GM19193 (cell line): Measurements from ENCODE around the gene COL20A1.

Experiments used
- POLR2A ChIP-seq: IDR thresholded peaks from 4 replicates; pipeline ENCODE4 v1.6.1; 2011; ENCODE audit not compliant: insufficient read depth, insufficient read length; ENCODE audit errors: extremely low read depth

COL20A1 gene

DNA sequence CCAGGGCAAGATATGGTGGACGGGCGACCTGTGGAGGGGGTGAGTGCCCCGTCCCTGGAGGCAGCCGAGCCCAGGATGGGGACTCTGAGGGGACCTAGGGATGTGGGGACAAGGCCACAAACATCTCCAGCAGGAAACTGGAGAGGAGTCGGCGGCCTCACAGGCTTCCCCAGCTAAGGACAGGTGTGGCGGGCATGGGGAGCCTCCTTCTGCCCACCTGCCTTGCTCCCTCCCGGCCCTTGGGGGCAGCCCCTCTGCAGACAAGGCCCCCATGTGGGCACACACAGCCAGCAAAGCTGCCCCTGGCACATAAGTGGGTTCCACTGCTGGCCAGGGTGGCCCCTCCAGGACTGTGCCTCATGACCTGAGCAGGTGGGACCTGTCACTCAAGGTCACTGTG, 63.5 kb downstream of the COL20A1 start:
- no peak for TF ChIP-seq POLR2A

DNA sequence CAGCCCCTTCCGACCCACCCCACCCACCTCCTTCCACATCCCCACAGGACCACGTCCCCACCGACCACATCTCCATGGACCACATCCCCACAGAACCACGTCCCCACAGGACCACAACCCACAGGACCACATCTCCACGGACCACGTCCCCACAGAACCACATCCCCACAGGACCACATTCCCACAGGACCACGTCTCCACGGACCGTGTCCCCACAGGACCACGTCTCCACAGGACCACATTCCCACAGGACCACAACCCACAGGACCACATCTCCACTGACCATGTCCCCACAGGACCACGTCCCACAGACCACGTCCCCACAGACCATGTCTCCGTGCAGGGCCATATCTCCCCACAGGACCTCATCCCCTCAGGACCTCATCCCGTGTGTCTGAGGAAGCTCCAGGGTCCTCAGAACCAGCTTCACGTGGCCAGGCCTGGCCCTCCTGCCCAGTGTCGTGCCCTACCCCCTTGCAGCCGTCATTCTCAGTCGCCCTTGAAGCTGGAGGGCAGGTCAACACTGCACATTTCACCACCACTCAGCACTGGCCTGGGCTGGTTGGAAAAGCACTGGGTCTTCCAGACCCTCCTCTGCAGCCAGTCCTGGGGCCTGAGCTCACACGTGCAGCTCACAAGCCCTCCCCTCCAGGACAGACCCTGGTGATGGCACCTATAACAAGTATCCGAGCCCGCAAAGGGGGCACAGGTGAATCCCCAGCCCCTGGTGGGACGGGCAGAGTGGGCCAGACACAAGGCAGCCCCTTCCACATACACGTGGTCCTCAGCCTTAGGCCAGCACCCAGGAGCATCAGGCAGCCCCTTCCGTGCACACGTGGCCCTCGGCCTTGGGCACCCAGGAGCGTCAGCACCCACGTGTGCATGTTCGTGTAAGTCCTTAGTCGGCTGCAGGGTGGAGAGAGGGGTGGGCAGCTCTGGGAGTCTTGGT, 64.2 kb downstream of the COL20A1 start:
- no peak for TF ChIP-seq POLR2A

DNA sequence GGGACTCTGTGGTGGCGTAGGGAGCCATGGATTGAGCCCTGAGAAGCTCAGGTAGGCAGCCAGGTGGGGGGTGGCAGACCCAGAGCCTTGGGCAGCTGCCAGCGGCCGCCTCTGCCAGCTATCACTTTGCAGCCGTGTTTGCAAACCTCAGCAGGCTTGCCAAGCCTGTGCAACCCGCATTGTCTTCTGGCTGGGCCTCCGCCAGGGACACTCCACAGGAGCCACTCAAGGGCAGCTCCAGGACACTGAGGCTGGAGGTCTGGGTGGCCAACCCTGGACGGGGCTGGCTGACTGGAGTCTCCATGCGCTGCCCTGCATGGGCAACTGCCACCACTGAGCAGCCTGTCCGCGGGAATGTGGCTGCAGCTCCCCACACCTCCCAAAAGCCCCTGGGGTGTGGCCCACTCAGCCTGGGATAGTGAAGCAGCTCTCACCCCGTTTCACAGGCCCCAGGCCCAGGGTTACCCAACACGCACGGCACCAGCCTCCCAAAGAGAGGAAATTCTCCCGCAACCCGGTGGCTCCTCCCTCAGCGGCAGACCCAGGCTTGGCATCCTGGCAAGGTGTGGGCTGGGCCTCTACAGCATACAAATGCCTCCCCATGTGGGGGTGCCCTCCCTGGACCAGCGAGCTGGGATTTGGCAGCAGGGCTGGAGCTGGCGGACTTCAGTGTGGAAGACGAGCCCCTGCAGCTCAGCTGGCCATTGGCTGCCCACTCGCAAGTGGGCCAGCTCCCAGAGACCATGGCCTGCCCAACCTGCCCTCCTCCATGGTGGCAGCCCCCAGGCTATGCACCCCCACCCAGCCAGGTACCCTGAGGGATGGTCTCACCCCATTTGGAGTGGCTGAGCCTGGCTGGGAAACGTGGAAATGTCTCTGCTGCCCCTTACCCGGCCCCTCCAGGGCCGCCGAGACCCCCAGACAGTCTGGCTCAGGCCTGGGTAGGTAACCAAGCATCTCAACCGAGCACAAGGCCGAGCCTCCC, 65.2 kb downstream of the COL20A1 start:
- no peak for TF ChIP-seq POLR2A

DNA sequence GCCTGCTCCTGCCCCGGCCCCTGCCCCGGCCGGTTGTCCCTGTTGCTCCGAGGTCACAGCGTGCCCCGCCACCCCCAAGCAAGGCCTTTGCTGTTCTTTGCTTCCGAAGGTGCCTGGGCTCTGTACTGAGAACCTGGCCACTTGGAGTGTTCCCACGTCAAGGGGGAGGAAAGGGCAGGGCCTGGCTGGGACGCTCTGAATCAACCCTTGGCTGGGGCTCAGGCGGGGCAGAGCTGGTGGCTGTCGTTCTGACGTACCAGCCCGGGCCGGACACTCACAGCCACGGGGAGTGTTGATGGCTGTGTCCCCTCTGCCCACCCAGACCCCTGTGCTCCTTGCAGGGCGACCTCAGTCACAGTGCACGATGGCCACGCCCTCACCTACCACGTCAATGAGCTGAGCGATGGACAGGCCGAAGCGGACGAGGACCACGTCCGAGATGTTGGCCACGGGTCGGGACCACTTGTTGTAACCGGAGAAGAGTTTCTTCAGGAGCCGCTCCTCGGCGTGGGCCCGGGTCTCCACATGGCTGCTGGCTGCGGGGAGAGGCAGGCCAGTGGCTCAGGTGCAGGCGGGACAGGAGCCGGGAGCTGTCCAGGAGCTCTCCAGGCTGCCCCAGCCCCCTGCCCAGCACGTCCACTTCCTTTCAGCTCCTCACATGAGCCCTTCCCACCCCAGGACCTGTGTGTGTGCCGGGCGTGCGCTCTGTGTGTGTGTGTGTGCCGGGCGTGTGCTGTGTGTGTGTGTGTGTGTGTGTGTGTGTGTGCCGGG, 66.4 kb downstream of the COL20A1 start:
- no peak for TF ChIP-seq POLR2A

DNA sequence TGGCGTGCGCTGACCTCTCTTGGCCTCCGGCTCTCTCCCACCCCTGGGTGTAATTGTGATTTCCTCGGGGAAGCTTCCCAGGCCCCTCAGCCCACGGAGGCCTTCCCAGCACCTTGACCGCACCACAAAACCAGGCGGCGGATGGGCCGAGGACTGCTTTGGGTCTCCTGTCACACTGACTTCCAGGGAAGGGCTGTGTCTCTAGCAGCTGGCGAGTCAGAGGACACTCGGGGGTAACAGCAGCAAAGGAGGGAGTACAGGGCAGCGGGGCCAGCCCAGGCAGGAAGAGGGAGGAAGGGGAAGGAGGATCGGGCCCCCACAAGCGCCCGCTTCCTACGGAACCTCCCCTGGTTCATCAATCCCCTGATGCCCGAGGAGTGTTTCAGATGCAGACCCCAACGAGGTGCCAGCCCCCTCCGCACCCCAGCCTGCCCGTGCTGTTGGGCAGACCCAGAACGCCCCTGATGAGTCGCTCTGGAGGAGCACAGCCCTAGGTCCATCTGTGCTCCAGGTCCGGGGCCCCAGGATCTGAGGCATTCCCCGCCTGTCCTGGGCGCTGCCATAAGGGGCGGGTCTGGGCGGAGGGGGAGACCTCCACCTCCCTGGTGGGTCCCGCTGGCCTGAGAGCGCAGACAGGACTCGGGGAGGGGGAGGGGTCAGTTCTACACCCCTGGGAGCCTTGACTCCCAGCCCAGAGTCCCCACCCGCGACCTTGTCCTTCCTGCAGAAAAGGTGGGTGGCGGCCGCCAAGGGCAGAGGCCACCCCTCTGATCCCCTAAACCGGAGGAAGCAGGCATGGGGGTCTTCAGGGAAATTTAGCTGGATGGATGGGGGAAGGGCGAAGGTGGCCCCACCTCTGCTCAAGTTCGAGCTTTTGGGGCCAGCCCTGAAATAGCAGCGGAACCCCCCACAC, 67.2 kb downstream of the COL20A1 start:
- no peak for TF ChIP-seq POLR2A

DNA sequence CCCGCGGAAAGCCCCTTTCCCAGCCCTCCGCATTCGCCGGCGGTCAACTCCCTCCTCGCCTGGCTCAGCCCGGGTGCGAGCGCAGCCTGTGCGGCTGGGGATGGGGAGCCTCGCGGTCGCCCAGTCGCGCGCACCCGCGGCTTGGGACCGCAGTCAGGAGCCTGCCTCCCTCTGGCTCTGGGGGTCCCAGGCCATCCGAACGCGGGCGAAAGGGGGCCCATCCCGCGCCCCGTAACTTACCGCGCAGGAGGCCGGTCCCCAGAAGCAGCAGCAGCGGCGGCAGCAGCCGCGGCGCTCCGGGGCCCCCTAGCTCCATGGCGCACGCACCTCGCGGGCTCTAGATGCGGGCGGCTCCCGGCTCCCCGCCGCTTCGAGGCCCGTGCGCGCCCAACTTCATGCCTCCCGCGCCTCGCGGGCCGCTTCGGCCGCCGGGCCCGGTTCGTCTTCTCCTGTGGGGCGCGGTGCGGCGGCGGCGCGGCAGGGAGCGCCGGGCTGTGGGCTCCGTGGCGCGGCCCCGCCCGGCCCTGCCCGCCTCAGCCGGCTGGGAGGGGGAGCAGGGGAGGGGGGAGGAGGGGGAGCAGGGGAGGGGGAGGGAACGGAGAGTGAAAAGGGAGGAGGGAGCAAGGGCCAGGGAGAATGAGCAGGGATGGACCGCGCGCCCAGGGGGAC, 68.0 kb downstream of the COL20A1 start, which contains the start of gene CHRNA4:
Gene CHRNA4 (minus strand): TSS at position 500 of the 669 bp plus-strand sequence. CDS start 184 bp downstream, at position 316.
- TF ChIP-seq POLR2A = no peak

DNA sequence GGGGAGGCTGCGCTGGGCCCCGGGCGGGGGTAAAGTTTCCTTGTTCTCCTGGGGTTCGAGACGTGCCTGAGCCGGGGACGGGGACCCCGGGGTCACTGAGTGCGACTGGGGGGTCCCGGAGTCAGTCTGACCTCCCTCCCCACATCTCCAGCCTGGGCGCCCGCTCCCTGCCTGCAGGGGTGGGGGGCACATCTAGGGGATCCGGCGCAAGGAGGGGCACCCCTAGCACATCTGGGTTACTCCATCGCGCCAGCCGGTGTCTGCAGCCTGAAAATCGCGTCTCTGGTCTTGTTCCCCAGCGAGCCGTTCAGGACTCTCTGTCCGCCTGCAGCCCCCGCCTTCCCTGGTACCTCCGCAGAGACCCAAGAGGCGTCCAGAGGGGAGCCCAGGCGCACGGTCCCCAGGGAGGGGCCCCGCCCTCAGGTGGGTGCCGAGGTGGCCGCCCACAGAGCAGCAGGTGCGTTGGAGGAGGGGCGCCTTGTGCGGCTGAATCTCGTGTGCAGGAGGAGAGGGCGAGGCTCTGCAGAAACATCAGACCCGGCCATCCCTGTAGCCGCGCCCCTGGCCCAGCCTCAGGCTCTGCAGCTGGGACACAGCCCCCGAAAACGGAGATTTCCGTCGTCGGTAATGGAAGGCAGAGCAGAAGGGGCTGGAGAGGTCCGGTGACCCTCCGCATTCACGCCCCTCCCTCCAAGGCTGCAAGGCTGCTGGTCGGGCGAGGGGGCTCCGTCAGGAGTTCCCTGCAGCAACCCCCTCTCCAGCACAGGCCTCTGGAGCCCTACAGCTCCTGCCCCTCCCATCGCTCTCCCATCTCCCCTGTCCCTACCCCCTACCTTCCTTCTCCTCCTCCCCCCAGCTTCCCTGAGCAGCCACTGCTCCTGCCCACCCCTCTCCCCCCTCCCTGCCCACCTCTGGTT, 68.8 kb downstream of the COL20A1 start:
- TF ChIP-seq POLR2A = no peak

DNA sequence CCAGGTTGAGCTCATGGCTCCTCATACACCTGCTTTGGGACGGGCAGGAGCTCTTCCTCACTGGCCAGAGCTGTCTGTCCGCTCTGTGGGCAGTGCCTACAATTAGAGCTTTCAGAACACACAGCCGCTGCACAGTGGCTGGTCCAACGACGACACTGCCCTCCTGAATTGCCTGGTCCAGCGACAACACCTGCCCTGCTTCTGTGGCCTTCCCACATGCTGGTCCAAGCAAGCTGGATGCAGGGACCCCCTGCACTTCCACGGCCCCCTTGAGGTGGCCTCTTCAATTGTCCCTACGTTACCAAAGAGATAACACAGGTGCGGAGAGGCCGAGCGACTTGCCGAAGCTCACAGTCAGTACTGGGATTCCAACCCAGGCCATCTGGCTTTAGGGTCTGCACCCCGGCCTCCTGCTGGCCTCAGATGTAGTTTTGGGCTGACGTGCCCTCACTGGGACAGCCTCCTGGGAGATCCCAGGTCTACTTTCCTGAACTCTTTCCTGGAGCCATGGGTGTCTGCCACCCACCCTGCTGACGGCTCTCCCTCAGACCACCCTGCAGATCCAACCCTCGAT, 69.5 kb downstream of the COL20A1 start:
- TF ChIP-seq POLR2A = no peak

DNA sequence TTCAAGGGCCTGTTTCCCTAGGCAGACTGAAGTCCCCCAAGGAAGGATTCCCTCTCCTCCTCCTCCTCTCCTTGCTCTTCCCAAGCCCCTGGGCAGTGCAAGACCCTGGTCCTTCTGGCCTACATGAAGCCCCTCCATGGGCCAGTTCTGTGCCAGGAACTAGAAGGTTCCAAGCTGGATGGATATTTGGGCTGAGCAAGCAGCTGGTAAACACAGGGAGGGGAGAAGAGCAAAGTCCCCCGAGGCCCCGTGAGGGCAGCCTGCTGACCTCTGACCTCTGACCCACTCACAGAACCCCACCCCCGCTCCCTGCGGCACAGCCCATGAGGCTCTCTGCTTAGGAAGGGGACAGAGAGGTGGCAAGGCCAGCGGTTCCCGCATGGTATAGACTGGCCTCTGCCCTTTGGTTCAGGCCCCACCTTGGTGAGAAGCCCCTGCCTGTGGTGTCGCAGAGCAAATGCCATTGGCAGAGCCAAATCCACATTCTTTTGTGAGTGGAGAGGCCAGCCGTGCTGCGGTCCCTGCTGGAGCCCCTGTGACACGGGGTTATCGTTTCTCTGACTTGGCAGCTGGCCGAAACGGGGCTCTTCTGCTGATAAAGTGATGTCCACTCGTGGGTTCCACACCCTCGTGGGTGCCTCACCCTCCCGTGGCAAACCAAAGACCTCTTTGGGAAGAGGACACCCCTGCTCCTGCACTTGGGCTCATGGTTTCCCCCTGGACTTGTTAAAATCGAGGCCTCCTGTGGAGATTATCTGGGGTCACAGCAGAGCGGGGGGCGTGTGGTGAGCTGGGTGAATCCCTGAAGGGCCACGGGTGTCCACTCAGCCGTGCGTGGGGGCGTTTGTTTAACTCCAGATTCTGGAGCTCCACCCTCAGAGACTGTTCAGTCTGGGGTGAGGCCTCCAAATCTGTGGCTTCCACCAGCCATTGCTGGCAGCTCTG, 70.3 kb downstream of the COL20A1 start:
- TF ChIP-seq POLR2A = no peak

DNA sequence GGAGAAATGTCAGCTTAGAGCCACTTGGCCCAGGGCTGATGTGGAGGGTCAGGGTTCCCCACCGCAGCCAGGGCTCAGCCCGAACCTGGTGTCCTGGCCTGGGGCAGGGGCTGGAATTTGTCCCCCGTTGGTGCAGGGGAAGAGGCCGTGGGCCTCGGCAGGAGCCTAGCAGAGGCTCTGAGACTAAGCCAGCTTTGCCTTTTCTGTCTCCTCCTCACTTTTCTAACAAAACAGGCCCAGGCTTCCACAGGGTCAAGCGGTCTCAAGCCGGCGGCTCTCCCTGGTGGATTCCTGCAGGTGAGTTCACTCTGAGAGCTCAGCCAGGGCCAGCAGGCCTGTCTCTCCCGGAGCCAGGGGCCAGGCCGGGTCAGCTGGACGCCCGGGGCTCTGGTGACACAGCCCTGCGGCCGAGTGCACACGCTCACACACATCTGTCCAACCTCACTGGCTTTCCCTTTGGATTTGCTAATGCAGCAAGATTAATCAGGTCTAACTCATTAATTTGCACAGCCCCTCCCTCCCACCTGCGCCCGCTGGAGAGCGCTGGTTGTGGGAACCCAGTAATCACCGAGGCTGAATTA, 71.1 kb downstream of the COL20A1 start:
- TF ChIP-seq POLR2A = no peak

DNA sequence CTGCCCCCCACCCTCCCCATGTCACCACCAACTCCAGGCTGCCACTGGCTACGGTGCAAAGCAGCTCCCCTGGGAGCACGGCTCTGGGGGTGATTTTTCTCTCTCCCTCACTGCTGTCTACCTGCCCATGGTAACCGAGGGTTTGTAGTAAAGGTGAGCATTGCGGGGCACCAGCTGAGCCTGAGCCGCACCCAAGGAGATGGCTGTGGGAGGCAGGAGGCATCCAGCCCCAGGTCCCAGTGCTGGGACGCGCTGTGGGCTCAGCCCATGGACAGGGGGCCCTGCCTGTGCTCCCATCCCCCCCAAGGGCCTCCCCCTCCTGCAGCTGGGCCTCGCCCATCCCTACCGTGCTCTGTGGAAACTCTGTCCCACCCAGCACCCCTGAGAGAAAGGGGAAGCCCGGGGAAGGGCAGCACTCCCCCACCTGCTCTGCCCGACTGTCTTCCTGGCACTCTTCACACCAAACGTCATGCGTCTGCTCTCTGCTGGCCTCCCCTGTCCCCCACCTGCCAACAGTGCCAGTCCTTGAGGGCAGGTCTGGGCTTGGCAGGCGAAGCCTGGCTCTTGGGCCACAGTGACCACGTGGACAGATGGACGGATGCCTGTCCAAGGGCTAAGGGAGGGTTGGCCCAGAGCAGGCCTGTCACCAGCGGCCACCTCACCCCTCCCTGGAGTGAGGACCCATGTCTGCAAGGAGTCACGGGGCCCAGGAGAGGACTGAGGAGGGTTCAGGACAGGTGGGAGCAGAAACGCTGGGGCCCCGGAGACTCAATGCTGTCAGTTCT, 72.0 kb downstream of the COL20A1 start:
- TF ChIP-seq POLR2A = no peak
